Measurements from ENCODE around the gene GPR55. TPM values are rescaled to one million over a fixed set of nuclear protein-coding genes. Genes with fewer than 3 reads are reported as not detected.

The GPR55 gene
- total and polyA plus RNA-seq, 2 of the 8 experiments (the other 6 are each of a cell fraction or from before 2014, with no cell fraction given), result not detected

DNA sequence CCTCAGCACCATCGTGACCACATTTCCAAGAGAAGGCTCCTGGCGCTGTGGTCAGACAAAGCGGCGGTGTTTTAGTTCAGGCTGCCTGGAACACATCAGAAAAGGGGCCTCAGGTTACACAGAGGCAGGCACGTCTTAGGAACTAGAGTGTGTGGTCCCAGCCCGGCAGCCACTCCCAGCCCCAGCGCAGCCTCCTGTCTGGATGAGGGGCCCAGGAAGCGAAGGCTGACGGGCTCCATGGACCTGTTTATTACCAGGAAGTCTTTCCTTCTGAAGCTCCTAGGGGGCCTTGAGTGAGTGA is 10.0 kb upstream of the GPR55 start (continued):
- TF ChIP-seq NRF1 (IDR thresholded peaks at IDR 0.05; ENCODE audit: low read depth, low read length), result no peak
- no peak for TF ChIP-seq YY1 (IDR thresholded peaks at IDR 0.05; ENCODE audit: low read depth, low read length)

Data from H1 (cell line).